ENCODE measurements around the gene PHACTR1. TPM values are rescaled to one million over a fixed set of nuclear protein-coding genes. Genes with fewer than 3 reads are reported as not detected.

Gene PHACTR1
- total RNA-seq, 4 donors from 2014 or later: 2.0 to 8.3 (median 4.5) TPM

DNA sequence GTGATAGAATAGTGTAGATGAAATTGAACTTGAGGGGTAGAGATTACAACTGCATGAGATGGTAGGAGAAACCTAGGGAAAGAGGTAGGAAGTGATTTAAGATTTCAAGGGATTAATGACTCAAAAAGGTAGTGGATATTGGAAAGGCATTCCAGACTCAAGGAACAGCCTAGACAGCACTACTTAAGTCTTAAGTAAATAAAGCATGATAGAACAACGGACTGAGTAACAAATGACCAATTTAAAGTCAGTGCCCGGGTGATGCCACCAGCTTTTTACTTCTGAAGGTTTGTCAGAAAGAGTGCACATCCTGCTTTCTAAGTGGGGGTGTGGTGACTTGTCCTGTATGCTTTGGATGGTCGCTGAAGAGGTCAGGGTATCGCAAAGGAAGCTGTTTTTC, 81.8 kb downstream of the PHACTR1 start:
- no peak overlapping the region for H3K4me3 ChIP-seq
- intact Hi-C loops (cut with DNase I; ENCODE audit: low total_unique reads): no loop called here
- H3K27ac ChIP-seq: no peak overlapping the region
- H3K27me3 ChIP-seq: no peaks in the 10 kb centered on the region
- no peak for TF ChIP-seq POLR2A (IDR thresholded peaks at IDR 0.05)
- TF ChIP-seq, protein P1, sequence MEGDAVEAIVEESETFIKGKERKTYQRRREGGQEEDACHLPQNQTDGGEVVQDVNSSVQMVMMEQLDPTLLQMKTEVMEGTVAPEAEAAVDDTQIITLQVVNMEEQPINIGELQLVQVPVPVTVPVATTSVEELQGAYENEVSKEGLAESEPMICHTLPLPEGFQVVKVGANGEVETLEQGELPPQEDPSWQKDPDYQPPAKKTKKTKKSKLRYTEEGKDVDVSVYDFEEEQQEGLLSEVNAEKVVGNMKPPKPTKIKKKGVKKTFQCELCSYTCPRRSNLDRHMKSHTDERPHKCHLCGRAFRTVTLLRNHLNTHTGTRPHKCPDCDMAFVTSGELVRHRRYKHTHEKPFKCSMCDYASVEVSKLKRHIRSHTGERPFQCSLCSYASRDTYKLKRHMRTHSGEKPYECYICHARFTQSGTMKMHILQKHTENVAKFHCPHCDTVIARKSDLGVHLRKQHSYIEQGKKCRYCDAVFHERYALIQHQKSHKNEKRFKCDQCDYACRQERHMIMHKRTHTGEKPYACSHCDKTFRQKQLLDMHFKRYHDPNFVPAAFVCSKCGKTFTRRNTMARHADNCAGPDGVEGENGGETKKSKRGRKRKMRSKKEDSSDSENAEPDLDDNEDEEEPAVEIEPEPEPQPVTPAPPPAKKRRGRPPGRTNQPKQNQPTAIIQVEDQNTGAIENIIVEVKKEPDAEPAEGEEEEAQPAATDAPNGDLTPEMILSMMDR (IDR thresholded peaks at IDR 0.05): no peak
- no peaks in the 10 kb centered on the region for H3K4me1 ChIP-seq
- no peaks in the 10 kb centered on the region for H3K9me3 ChIP-seq
- DNase-seq: no peak
- no peaks in the 10 kb centered on the region for H3K36me3 ChIP-seq

- Histone ChIP-seq H3K4me3 (no peak overlapping the region), H3K4me1 (no peaks in the 10 kb centered on the region), H3K27ac (no peak overlapping the region), H3K27me3 (no peaks in the 10 kb centered on the region), H3K36me3 (no peaks in the 10 kb centered on the region), H3K9me3 (no peaks in the 10 kb centered on the region)
- TF ChIP-seq, protein P1 (IDR thresholded peaks at IDR 0.05): no peak
- no peak for TF ChIP-seq POLR2A (IDR thresholded peaks at IDR 0.05)
- DNase-seq: no peak
- intact Hi-C loops (cut with DNase I; ENCODE audit: low total_unique reads): no loop called here
Measured at GRCh38 chr6:12800120-12800519, 83.6 kb downstream of the PHACTR1 start.

- DNase-seq: no peak
- Histone ChIP-seq H3K27me3 (no peaks in the 10 kb centered on the region), H3K4me3 (no peak overlapping the region), H3K4me1 (no peaks in the 10 kb centered on the region), H3K27ac (no peak overlapping the region), H3K36me3 (no peaks in the 10 kb centered on the region), H3K9me3 (no peaks in the 10 kb centered on the region)
- TF ChIP-seq, protein P1 (IDR thresholded peaks at IDR 0.05): no peak
- no peak for TF ChIP-seq POLR2A (IDR thresholded peaks at IDR 0.05)
- intact Hi-C loops (cut with DNase I; ENCODE audit: low total_unique reads): no loop called here
Measured at GRCh38 chr6:12801141-12801540, 84.6 kb downstream of the PHACTR1 start.

- Histone ChIP-seq H3K27me3 (no peaks in the 10 kb centered on the region), H3K36me3 (no peaks in the 10 kb centered on the region), H3K4me3 (no peak overlapping the region), H3K27ac (no peak overlapping the region), H3K4me1 (no peaks in the 10 kb centered on the region), H3K9me3 (no peaks in the 10 kb centered on the region)
- intact Hi-C loops (cut with DNase I; ENCODE audit: low total_unique reads): no loop called here
- TF ChIP-seq, protein P1 (IDR thresholded peaks at IDR 0.05): no peak
- no peak for TF ChIP-seq POLR2A (IDR thresholded peaks at IDR 0.05)
- no peak for DNase-seq
Measured at GRCh38 chr6:12802440-12802839, 85.9 kb downstream of the PHACTR1 start.

DNA sequence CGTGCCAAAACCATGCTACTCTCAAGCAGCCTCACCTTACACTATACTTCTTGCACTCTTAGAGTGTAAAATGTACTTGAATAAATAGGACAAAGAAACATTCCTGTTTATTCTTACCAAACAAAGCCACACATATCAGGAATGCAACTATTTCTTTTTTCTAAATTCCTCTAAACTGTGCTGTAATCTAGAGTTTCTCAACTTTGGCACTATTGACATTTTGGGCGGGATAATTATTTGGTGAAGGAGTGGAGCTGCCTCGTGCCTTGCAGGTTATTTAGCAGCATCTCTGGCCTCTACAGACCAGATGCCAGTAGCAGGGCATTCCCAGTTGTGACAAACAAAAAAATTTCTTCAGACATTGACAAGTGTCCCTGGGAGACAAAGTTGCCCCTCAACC, 86.9 kb downstream of the PHACTR1 start:
- H3K27ac ChIP-seq: no peak overlapping the region
- H3K36me3 ChIP-seq: no peaks in the 10 kb centered on the region
- H3K4me3 ChIP-seq: no peak overlapping the region
- no peaks in the 10 kb centered on the region for H3K27me3 ChIP-seq
- H3K9me3 ChIP-seq: no peaks in the 10 kb centered on the region
- no peaks in the 10 kb centered on the region for H3K4me1 ChIP-seq
- no peak for DNase-seq
- intact Hi-C loops (cut with DNase I; ENCODE audit: low total_unique reads): no loop called here
- TF ChIP-seq POLR2A (IDR thresholded peaks at IDR 0.05): no peak
- TF ChIP-seq, protein P1 (IDR thresholded peaks at IDR 0.05): no peak
